Fibroblast of lung (primary cell): Measurements from ENCODE around the gene CHCHD5. TPM values are rescaled to one million over a fixed set of nuclear protein-coding genes. Genes with fewer than 3 reads are reported as not detected.

Experiments used
- DNase-seq, 2 donors: peaks; one replicate each; pipeline versions ENCODE4 v3.0.0 to v3.0.0-alpha.2; 2010; ENCODE audit warnings: low read depth in 2 of 2
- H2AFZ ChIP-seq: 2 replicates; pipeline ENCODE4 v1.5.1; 2012; ENCODE audit warnings: low read length, control low read depth, inconsistent platforms
- H3K27ac ChIP-seq: 2 replicates; pipeline ENCODE4 v1.5.1; 2011; ENCODE audit warnings: low read length, control low read depth; ENCODE audit not compliant: insufficient read depth
- H3K27me3 ChIP-seq: 2 replicates; pipeline ENCODE4 v1.5.1; 2011; ENCODE audit warnings: mild to moderate bottlenecking, low read length; ENCODE audit not compliant: control insufficient read depth, insufficient read depth
- H3K36me3 ChIP-seq: 2 replicates; pipeline ENCODE4 v1.5.1; 2011; ENCODE audit warnings: low read length; ENCODE audit not compliant: control insufficient read depth, insufficient read depth
- H3K4me1 ChIP-seq: 2 replicates; pipeline ENCODE4 v1.5.1; 2011; ENCODE audit warnings: low read length; ENCODE audit not compliant: control insufficient read depth, insufficient read depth; ENCODE audit errors: extremely low read depth
- H3K4me2 ChIP-seq: 2 replicates; pipeline ENCODE4 v1.5.1; 2011; ENCODE audit warnings: low read length, control low read depth; ENCODE audit not compliant: insufficient read depth; ENCODE audit errors: extremely low read depth
- H3K4me3 ChIP-seq, 4 experiments: fragments of 200-600 bp in 1 of 4; sonication (generic) in 1 of 4; replicated peaks in 1 of 4; 2 replicates each; pipeline ENCODE4 v1.5.1; 2011 to 2016; ENCODE audit warnings: low read length in 4 of 4, low read depth in 3 of 4, mild to moderate bottlenecking in 3 of 4, control low read depth in 2 of 4, inconsistent platforms in 1 of 4, mixed read lengths in 1 of 4; ENCODE audit not compliant: insufficient read depth in 1 of 4; ENCODE audit errors: control extremely low read depth in 1 of 4
- H3K79me2 ChIP-seq: 2 replicates; pipeline ENCODE4 v1.5.1; 2012; ENCODE audit warnings: mild to moderate bottlenecking, low read length, inconsistent platforms; ENCODE audit not compliant: control insufficient read depth, insufficient read depth
- H3K9ac ChIP-seq: 2 replicates; pipeline ENCODE4 v1.5.1; 2011; ENCODE audit warnings: mild to moderate bottlenecking, low read length, control low read depth; ENCODE audit not compliant: insufficient read depth
- H3K9me3 ChIP-seq: 2 replicates; pipeline ENCODE4 v1.5.1; 2012; ENCODE audit warnings: low read depth, low read length; ENCODE audit not compliant: control insufficient read depth, insufficient read depth
- H4K20me1 ChIP-seq: 2 replicates; pipeline ENCODE4 v1.5.1; 2011; ENCODE audit warnings: low read length; ENCODE audit not compliant: control insufficient read depth, insufficient read depth; ENCODE audit errors: extremely low read depth
- EZH2 ChIP-seq: IDR thresholded peaks from 2 replicates; pipeline ENCODE4 v1.5.1; 2012; ENCODE audit warnings: low read length, control low read depth, mild to moderate bottlenecking; ENCODE audit errors: missing control alignments
- polyA plus RNA-seq, 2 donors: library from polyadenylated mRNA; depleted of rRNA in 1 of 2; stranded (reverse) in 1 of 2; unstranded in 1 of 2; fragments of >200 nt; gene quantifications; 2 replicates each; pipeline ENCODE4 v1.2.1, GENCODE V29; 2011 to 2012; ENCODE audit warnings: missing spikeins in 1 of 2
- total RNA-seq: library from RNA; depleted of rRNA; stranded (reverse); fragments of >200 nt; gene quantifications from 2 replicates; pipeline ENCODE4 v1.2.1, GENCODE V29; 2014
- TF ChIP-seq, protein P1 (sequence below), 2 donors: IDR thresholded peaks in 1 of 2; conservative IDR thresholded peaks in 1 of 2; 1 replicate in 1 of 2; 2 replicates in 1 of 2; pipeline ENCODE4 v1.5.1; 2011 to 2012; ENCODE audit warnings: low read length in 2 of 2, control low read depth in 1 of 2, inconsistent platforms in 1 of 2, low read depth in 1 of 2, mild to moderate bottlenecking in 1 of 2

Gene CHCHD5
- total and polyA plus RNA-seq, 2 donors (not counting 1 experiment from before 2014, with no cell fraction given), result 10.5 to 17.0 TPM

- Histone ChIP-seq H3K9me3 (no peaks in the 10 kb centered on the region), H3K36me3 (no peaks in the 10 kb centered on the region), H3K79me2 (no peaks in the 10 kb centered on the region), H3K4me1 (peaks cover 16% of the 10 kb centered on the region), H4K20me1 (no peaks in the 10 kb centered on the region), H3K4me3 (no peak overlapping the region), H2AFZ (no peak overlapping the region), H3K27me3 (no peaks in the 10 kb centered on the region), H3K4me2 (no peak overlapping the region), H3K27ac (no peak overlapping the region), H3K9ac (no peak overlapping the region)
- no peak for TF ChIP-seq EZH2
- TF ChIP-seq, protein P1, sequence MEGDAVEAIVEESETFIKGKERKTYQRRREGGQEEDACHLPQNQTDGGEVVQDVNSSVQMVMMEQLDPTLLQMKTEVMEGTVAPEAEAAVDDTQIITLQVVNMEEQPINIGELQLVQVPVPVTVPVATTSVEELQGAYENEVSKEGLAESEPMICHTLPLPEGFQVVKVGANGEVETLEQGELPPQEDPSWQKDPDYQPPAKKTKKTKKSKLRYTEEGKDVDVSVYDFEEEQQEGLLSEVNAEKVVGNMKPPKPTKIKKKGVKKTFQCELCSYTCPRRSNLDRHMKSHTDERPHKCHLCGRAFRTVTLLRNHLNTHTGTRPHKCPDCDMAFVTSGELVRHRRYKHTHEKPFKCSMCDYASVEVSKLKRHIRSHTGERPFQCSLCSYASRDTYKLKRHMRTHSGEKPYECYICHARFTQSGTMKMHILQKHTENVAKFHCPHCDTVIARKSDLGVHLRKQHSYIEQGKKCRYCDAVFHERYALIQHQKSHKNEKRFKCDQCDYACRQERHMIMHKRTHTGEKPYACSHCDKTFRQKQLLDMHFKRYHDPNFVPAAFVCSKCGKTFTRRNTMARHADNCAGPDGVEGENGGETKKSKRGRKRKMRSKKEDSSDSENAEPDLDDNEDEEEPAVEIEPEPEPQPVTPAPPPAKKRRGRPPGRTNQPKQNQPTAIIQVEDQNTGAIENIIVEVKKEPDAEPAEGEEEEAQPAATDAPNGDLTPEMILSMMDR (conservative IDR thresholded peaks at IDR 0.05 in 1 of 2, IDR thresholded peaks at IDR 0.05 in 1 of 2; ENCODE audit: low read depth in 1 of 2, low read length in 2 of 2), result no peak
- DNase-seq, result no peak
Observed at GRCh38 chr2:112634153-112634873, 49.9 kb downstream of the CHCHD5 start.

DNA sequence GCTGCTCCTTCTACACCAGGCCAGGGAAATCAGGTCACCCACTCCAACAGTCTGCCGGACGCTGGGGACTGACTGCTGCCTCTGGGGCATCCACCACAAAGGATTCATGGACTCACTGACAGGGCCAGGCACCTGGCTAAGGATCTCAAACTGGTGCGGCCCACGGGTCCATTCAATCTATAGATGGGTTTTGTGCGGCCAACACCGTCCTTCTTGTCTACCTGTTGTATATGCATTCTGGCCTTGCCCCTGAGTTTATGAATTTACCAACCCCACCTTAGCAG is 50.4 kb downstream of the CHCHD5 start:
- Histone ChIP-seq H4K20me1 (no peaks in the 10 kb centered on the region), H3K4me2 (no peak overlapping the region), H3K36me3 (no peaks in the 10 kb centered on the region), H3K79me2 (no peaks in the 10 kb centered on the region), H3K9ac (no peak overlapping the region), H3K27ac (no peak overlapping the region), H3K4me3 (no peak overlapping the region), H3K4me1 (peaks cover 16% of the 10 kb centered on the region), H2AFZ (no peak overlapping the region), H3K27me3 (no peaks in the 10 kb centered on the region), H3K9me3 (no peaks in the 10 kb centered on the region)
- TF ChIP-seq, protein P1 (conservative IDR thresholded peaks at IDR 0.05 in 1 of 2, IDR thresholded peaks at IDR 0.05 in 1 of 2; ENCODE audit: low read depth in 1 of 2, low read length in 2 of 2), result no peak
- TF ChIP-seq EZH2, result no peak
- no peak for DNase-seq

DNA sequence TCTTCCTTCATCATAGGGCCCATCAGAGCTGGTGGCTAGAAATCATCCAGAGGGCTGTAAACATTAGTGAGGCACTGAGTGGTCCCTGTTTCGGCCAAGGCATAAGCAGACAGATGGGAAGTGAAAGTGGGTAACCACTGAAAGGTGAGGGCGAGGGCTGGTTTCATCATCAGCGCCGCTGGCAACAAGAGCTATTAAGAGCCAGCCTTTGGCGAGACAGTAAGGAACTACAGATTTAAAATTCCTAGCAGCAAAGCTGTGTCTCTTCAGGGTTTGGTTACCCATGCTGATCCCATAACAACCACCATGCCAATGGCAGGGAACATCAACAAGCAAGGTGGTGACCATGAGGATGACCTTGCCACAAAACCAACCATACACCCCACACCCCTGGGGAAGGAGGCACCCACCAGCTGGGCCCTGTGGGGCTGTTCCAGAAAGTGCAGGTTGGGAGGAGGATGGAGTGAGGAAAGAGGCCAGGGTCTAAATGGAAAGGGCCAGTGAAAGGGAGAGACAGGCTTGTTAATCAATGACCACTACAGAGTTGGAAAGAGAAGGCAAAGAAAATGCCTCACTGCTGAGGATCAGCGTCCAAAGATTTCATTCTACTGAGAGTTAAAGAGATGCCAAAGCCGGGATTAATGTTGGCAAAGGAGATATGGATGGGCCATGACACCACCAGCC is 52.3 kb downstream of the CHCHD5 start:
- Histone ChIP-seq H3K4me2 (no peak overlapping the region), H4K20me1 (no peaks in the 10 kb centered on the region), H3K9me3 (no peaks in the 10 kb centered on the region), H3K9ac (no peak overlapping the region), H3K27me3 (no peaks in the 10 kb centered on the region), H3K4me1 (peaks cover 19% of the 10 kb centered on the region), H3K36me3 (no peaks in the 10 kb centered on the region), H3K27ac (no peak overlapping the region), H3K4me3 (no peak overlapping the region), H2AFZ (no peak overlapping the region), H3K79me2 (no peaks in the 10 kb centered on the region)
- TF ChIP-seq, protein P1 (conservative IDR thresholded peaks at IDR 0.05 in 1 of 2, IDR thresholded peaks at IDR 0.05 in 1 of 2; ENCODE audit: low read depth in 1 of 2, low read length in 2 of 2), result no peak
- no peak for DNase-seq
